ENCODE measurements around the gene TTC16. TPM values are rescaled to one million over a fixed set of nuclear protein-coding genes. Genes with fewer than 3 reads are reported as not detected.

Gene TTC16
- total and polyA plus RNA-seq, 8 donors: 0.02 to 0.09 (median 0.03) TPM; not detected in 4

DNA sequence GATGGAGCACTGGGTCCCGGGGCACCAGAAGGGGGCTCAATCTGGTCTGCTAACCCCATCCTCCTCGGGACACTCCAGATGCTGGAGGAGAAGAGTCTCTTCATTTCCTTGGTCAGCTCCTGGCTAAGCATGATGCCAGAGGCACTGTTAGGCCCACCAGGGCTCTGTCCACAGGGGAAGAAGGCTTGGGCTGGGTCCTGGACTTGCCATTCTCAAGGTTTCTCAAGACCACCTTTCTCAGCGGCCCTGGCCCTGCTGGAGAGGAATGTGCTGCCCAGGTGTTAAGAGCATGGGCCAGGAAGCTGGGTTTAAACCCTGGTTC, 54.7 kb downstream of the TTC16 start:
- TF ChIP-seq, protein P1, sequence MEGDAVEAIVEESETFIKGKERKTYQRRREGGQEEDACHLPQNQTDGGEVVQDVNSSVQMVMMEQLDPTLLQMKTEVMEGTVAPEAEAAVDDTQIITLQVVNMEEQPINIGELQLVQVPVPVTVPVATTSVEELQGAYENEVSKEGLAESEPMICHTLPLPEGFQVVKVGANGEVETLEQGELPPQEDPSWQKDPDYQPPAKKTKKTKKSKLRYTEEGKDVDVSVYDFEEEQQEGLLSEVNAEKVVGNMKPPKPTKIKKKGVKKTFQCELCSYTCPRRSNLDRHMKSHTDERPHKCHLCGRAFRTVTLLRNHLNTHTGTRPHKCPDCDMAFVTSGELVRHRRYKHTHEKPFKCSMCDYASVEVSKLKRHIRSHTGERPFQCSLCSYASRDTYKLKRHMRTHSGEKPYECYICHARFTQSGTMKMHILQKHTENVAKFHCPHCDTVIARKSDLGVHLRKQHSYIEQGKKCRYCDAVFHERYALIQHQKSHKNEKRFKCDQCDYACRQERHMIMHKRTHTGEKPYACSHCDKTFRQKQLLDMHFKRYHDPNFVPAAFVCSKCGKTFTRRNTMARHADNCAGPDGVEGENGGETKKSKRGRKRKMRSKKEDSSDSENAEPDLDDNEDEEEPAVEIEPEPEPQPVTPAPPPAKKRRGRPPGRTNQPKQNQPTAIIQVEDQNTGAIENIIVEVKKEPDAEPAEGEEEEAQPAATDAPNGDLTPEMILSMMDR (IDR thresholded peaks at IDR 0.05): no peak
- intact Hi-C loops (cut with DNase I): no loop called here
- Histone ChIP-seq H3K36me3 (no peaks in the 10 kb centered on the region), H3K4me1 (peaks cover 0 to 8% (median 4%) of the 10 kb centered on the region in 3 donors), H3K9me3 (no peaks in the 10 kb centered on the region), H3K27me3 (no peaks in the 10 kb centered on the region), H3K4me3 (peak overlapping the region in 3 of 4 donors; percentile 28 to 51 (median 41)), H3K27ac (no peak overlapping the region)
- ATAC-seq (no peak), DNase-seq (no peak), FAIRE-seq (no peak)
- 59 to 62% methylated on average over 3 of the region's 3 CpGs for WGBS, 2 donors

GRCh38 chr9:127770905-127771569, 55.2 kb downstream of the TTC16 start:
- Histone ChIP-seq H3K27me3 (no peaks in the 10 kb centered on the region), H3K27ac (peak overlapping the region in 3 of 4 donors; percentile 2 to 50 (median 16)), H3K4me3 (peak overlapping the region; percentile 21 to 51 (median 34)), H3K4me1 (peaks cover 0 to 8% (median 4%) of the 10 kb centered on the region in 3 donors), H3K36me3 (no peaks in the 10 kb centered on the region), H3K9me3 (no peaks in the 10 kb centered on the region)
- FAIRE-seq: no peak
- 3% methylated on average over 41 to 43 of the region's 43 CpGs for WGBS, 2 donors
- intact Hi-C loops (cut with DNase I): no loop called here
- peak; percentile 97 to 99 (median 98) for ATAC-seq
- TF ChIP-seq, protein P1 (IDR thresholded peaks at IDR 0.05): no peak
- DNase-seq: peak; percentile 97 to 100 (median 99)

DNA sequence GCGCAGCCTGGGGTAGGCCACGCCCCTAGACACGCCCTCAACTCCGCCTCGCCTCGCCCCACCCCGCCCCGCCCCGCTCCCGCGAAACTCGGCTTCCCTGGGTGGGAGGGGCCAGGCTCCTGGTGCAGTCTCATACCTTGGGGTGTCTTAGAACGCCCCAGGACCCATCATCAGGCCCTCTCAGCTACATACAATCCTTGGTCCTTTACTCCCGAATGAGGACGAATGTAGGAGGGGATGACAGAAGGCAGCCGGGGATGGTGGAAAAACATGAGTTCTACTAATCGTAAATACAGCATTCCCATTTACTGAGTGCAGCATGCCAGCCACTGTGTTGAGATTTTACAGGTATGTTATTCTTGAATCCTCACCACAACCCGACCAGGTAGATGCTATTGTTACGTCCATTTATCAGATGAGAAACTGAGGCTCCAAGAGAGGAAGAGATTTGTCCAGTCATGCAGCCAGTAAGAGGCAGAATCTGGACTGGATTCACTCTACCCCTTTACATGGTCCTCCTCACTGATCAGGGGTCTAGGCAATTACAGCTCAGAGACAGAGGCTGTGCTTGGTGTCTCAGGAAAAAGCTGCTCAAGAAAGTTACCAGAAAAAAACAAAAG, 55.8 kb downstream of the TTC16 start:
- FAIRE-seq (no peak), DNase-seq (no peak), ATAC-seq (no peak)
- H3K27ac ChIP-seq: peak overlapping the region in 2 of 4 donors; percentile 2 to 24
- H3K4me3 ChIP-seq: peak overlapping the region in 2 of 4 donors; percentile 41 to 51
- 3% methylated on average over 17 to 19 of the region's 19 CpGs for WGBS, 2 donors
- H3K4me1 ChIP-seq: peaks cover 0 to 8% (median 4%) of the 10 kb centered on the region in 3 donors
- TF ChIP-seq, protein P1 (IDR thresholded peaks at IDR 0.05): no peak
- no peaks in the 10 kb centered on the region for H3K27me3 ChIP-seq
- H3K9me3 ChIP-seq: no peaks in the 10 kb centered on the region
- intact Hi-C loops (cut with DNase I): no loop called here
- H3K36me3 ChIP-seq: no peaks in the 10 kb centered on the region

DNA sequence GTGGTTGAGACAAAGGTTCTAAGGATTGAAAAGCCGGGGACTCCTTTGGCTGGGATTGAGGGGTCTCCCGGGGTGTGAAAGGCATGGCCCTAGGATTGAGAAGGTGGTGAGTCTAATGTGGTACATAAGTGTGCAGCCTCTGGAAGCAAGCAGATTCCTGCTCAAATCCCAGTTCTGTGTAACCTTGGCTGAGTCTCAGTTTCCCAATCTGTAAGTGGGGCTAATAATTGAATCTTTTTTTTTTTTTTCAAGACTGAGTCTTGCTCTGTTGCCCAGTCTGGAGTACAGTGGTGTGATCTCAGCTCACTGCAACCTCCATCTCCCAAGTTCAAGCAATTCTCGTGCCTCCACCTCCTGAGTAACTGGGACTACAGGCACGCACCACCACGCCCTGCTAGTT, 56.7 kb downstream of the TTC16 start:
- FAIRE-seq: no peak
- H3K4me1 ChIP-seq: peaks cover 0 to 8% (median 4%) of the 10 kb centered on the region in 3 donors

More for the DNA sequence above, 56.7 kb downstream of the TTC16 start:
- Histone ChIP-seq H3K36me3 (no peaks in the 10 kb centered on the region), H3K27me3 (no peaks in the 10 kb centered on the region), H3K4me3 (no peak overlapping the region), H3K27ac (no peak overlapping the region), H3K9me3 (no peaks in the 10 kb centered on the region)
- DNase-seq: no peak
- no peak for ATAC-seq
- WGBS, 2 donors: 92 to 97% methylated on average over 5 of the region's 5 CpGs
- intact Hi-C loops (cut with DNase I): no loop called here
- TF ChIP-seq, protein P1 (IDR thresholded peaks at IDR 0.05): no peak
